Right lobe of liver (tissue), 6 donors: ENCODE results near the gene TEX36. TPM values are rescaled to one million over a fixed set of nuclear protein-coding genes. Genes with fewer than 3 reads are reported as not detected.

Experiments
- ATAC-seq, 4 donors: fragments of 200-7000 bp; cut with Tn5 transposase; one replicate each; pipeline ENCODE4 v1.9.1; 2020; ENCODE audit warnings: mild to moderate bottlenecking in 4 of 4, moderate library complexity in 4 of 4
- DNase-seq, 3 donors: peaks; one replicate each; pipeline ENCODE4 v3.0.0-alpha.2; 2020
- H3K27ac ChIP-seq, 3 donors: fragments of 200-600 bp; one replicate each; pipeline ENCODE4 v1.8.0; 2022
- H3K27me3 ChIP-seq, 2 donors: fragments of 200-600 bp; one replicate each; pipeline ENCODE4 v1.8.0; 2022
- H3K36me3 ChIP-seq, 4 donors: fragments of 200-600 bp; sonication (generic) in 1 of 4; one replicate each; pipeline versions ENCODE4 v1.5.1 to v1.8.0; 2017 to 2022; ENCODE audit warnings: control low read depth in 1 of 4
- H3K4me1 ChIP-seq, 4 donors: fragments of 200-600 bp; sonication (generic) in 1 of 4; one replicate each; pipeline versions ENCODE4 v1.5.1 to v1.8.0; 2017 to 2022; ENCODE audit warnings: control low read depth in 1 of 4
- H3K4me3 ChIP-seq, 3 donors: fragments of 200-600 bp; one replicate each; pipeline ENCODE4 v1.8.0; 2022
- H3K9me3 ChIP-seq, 4 donors: fragments of 200-600 bp; sonication (generic) in 1 of 4; one replicate each; pipeline versions ENCODE4 v1.5.1 to v1.8.0; 2017 to 2022; ENCODE audit warnings: control low read depth in 1 of 4
- CTCF ChIP-seq, 4 donors: fragments of 200-600 bp in 3 of 4; fragments of 450-650 bp in 1 of 4; IDR thresholded peaks; one replicate each; pipeline versions ENCODE4 v1.5.1 to v1.8.0; 2016 to 2022; ENCODE audit warnings: antibody characterized with exemption in 4 of 4, mild to moderate bottlenecking in 2 of 4
- POLR2A ChIP-seq: fragments of 450-650 bp; IDR thresholded peaks from one replicate; pipeline ENCODE4 v1.6.1; 2017; ENCODE audit warnings: antibody characterized with exemption, mild to moderate bottlenecking
- WGBS: methylation state at CpG from one replicate; pipeline ENCODE4 v1.1.6; 2018; ENCODE audit warnings: low coverage, low lambda C conversion rate; ENCODE audit not compliant: insufficient coverage; ENCODE audit errors: missing lambda C conversion rate; 5-methylcytosine and 5-hydroxymethylcytosine counted together
- intact Hi-C, 2 donors: fragments of 100-400 bp; cut with DNase I; formaldehyde crosslinking; loops; one replicate each; pipeline versions ENCODE4 v1.11.2 to v1.14.1; 2022
- total RNA-seq, 6 experiments: library from RNA; depleted of rRNA in 2 of 6; stranded (reverse); fragments of >200 nt in 2 of 6; fragmentation: NEBNext Ultra II Directional in 3 of 6; extraction: Animal tissue kit (Norgen Biotek cat#: 25700) in 3 of 6; gene quantifications; one replicate each; pipeline versions ENCODE4 v1.1.0 to v1.2.4, GENCODE V29; 2016 to 2023
- donor health status: DM: no; HTN: yes; CAD: no.
- donor health status: DM: no; HTN: no; CAD: no.
- donor health status: DM: no; HTN: no; CAD: no.
- donor health status: DM: no; HTN: yes; CAD: no.
- donor health status: DM: no; HTN: yes; CAD: no.

Gene TEX36
- total RNA-seq, 6 experiments from 2014 or later = not detected

- H3K36me3 ChIP-seq = no peaks in the 10 kb centered on the region
- WGBS = 69% methylated on average over 8 of the region's 12 CpGs
- ATAC-seq (no peak), DNase-seq (no peak)
- intact Hi-C loops = no loop called here
- no peak overlapping the region for H3K27ac ChIP-seq
- no peak for TF ChIP-seq CTCF (IDR thresholded peaks at IDR 0.05)
- TF ChIP-seq POLR2A = no peak
- H3K4me1 ChIP-seq = no peaks in the 10 kb centered on the region
- H3K4me3 ChIP-seq = no peak overlapping the region
- H3K27me3 ChIP-seq = no peaks in the 10 kb centered on the region
- no peaks in the 10 kb centered on the region for H3K9me3 ChIP-seq
Observed at GRCh38 chr10:125692601-125693523, 9.9 kb upstream of the TEX36 start.

DNA sequence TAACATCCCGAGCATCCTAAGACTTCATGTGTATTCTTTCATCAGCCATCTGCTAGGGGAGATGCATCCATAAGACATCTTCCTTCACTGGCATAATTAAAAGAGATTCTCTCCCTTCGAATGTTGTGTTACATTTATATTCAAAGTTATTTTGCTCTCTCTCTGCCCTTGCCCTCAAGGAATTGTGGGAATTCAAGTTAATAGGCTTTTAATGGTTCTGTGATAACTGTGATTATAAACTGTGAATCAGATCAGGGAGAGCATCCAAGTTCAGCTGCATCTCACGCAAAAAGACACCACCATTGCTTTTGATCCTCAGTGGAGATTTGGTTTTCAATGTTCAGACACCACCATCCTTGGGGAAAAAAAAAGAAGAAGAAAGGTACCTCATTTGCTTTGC is 9.2 kb upstream of the TEX36 start:
- intact Hi-C loops = no loop called here
- DNase-seq (no peak), ATAC-seq (no peak)
- Histone ChIP-seq H3K27ac (no peak overlapping the region), H3K9me3 (no peaks in the 10 kb centered on the region), H3K4me1 (no peaks in the 10 kb centered on the region), H3K36me3 (no peaks in the 10 kb centered on the region), H3K27me3 (no peaks in the 10 kb centered on the region), H3K4me3 (no peak overlapping the region)
- TF ChIP-seq POLR2A = no peak
- TF ChIP-seq CTCF (IDR thresholded peaks at IDR 0.05) = no peak
- 33% methylated on average over 3 of the region's 3 CpGs for WGBS

DNA sequence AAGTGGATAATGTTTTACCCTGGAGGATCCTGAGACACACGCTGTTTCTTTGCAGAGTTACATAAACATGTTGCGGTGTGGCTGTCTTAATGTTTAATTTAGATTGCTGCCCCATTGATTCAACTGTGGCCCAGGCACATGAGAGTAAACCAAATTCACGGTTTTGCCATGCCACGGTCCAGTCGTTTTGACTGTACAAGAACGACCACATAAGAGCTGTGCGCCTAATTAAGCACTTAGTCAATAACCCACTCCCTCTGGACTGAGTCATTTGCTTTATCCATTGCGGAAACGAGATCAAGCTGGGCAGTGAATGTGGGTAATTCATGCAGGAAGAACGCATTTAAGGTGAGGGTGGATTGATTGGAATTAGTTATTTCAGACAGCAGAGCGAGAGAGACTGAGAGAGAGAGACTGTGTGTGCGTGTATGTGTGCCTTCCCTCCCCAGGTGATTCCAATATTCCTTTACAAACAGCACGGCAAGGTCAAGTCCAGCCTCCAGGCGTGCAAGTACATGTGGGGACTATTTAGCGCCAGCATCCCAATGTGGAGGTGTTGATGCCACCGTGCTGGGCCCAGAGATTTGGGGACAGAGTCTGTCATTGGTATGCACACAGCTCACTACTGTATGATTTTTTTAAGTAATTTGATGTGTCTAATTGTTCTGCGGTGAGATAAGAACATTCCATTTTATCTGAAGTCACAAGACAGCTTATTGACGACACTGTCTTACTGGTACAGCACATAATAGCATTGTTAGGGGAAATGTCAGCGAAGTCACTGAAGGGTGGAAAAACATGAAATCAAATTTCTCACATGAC is 8.4 kb upstream of the TEX36 start:
- TF ChIP-seq POLR2A = no peak
- TF ChIP-seq CTCF (IDR thresholded peaks at IDR 0.05) = no peak
- no peak for DNase-seq
- H3K4me3 ChIP-seq = no peak overlapping the region
- H3K27ac ChIP-seq = no peak overlapping the region
- ATAC-seq = no peak
- H3K27me3 ChIP-seq = no peaks in the 10 kb centered on the region
- H3K36me3 ChIP-seq = no peaks in the 10 kb centered on the region
- WGBS = 60% methylated on average over 17 of the region's 19 CpGs
- H3K4me1 ChIP-seq = no peaks in the 10 kb centered on the region
- intact Hi-C loops = no loop called here
- H3K9me3 ChIP-seq = no peaks in the 10 kb centered on the region

DNA sequence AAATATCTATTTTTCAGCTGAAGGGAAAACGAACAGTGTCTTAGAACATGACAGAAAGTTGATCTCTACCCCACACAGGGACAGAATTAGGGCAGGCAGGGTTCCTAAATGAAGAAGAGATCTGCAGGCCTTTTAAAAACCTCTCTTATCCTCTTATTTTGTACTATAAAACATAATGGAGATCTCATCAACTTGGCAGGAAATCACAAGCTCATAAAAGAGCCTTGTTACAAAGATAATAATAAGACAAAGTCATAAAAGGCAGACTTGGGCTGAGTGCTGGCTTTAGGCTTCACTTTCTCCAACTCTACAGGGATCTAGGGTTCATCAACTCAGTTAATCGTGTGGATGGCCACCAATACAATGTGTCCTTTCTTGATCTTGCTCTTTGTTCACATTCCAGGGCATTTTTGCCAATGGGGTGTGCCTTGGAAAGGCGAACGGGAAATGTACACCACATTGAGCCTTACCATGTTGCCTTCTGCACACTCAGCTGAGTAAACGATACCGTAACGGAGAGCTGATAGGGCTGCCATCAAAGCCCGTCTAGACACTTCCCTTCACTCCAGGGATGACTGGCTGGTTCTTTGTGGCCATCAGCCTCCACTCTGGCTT is 7.1 kb upstream of the TEX36 start:
- TF ChIP-seq CTCF (IDR thresholded peaks at IDR 0.05) (no peak), POLR2A (no peak)
- H3K27ac ChIP-seq = no peak overlapping the region

More for the DNA sequence above, 7.1 kb upstream of the TEX36 start:
- intact Hi-C loops = no loop called here
- no peak overlapping the region for H3K4me3 ChIP-seq
- H3K27me3 ChIP-seq = no peaks in the 10 kb centered on the region
- 36% methylated on average over 8 of the region's 8 CpGs for WGBS
- no peak for ATAC-seq
- no peaks in the 10 kb centered on the region for H3K4me1 ChIP-seq
- no peak for DNase-seq
- no peaks in the 10 kb centered on the region for H3K36me3 ChIP-seq
- no peaks in the 10 kb centered on the region for H3K9me3 ChIP-seq
